ENCODE data around the gene PHF21B.

PHF21B gene

DNA sequence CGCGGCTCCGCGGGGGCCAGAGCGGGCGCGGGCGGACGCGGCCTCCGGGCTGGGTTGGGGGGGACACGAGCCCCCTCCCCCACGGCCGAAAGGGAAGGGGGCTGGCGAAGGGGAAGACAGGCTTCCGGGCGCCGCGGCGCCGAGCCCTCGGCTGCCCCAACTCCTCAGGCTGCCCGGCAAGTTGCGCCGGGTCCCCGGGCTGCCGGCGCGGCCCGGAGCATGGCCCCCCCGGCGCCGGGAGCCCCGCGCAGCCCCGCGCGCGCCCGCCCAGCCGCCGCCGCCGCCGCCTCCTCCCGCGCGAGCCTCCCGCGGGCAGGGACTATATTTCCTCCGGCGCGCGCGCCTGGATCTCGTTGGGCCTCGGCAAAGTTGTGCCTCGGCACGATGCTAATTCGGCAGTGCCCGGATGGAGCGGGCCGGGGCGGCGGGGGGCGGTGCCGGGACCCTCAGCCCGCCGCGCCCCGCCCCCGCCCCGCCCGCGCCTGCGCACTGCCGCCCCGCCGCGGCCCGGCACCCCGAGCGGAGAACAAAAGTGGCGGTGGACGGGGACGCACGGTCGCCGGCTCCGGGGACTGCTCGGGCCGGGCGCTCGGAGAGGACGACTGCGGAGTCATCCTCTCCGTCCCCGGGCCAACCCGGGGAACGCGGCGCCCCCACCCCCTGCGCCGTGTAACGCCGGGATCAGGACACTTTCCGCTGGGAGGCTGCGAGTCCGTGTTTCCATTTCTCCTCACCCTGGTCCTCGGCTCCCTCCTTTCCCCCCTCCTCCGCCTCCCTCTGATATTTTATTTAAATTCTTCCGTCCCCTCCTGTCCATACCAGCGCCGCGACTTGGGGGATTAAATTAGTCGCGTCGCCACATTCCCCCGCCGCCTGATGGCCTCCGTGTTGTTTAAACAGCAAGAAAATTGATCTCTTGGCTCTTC lies at the start of gene PHF21B:
Gene PHF21B (minus strand): TSS at position 400 of the 926 bp plus-strand sequence. CDS start 456 bp downstream, outside the sequence.
- DNase-seq: peak; percentile 90
- peak within 1 kb of the TSS; percentile 85 for H3K4me3 ChIP-seq (ENCODE audit: low read depth, low read length)

DNA sequence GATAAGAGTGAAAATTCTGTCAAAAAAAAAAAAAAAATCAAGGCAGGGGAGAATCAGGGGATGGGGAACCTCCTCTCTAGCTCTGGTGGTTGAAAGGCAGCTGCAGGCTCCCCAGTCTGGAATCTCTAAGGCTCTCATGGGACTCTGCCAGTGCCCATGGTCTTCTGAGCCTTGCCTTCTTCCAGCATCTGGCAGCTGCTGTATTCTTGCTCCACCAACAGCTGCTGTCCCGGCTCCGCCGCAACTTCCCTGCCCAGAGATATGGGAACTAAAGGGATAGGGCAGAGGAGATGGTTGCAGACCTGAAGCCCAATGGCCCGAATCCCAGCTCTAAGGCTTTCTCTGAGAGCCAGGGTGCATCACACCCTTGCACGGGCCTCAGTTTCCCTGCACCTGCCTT lies 49.5 kb upstream of the PHF21B start:
- Histone ChIP-seq H3K4me3 (ENCODE audit: low read depth, low read length) (no peak overlapping the region), H3K27ac (no peak overlapping the region), H3K27me3 (ENCODE audit: insufficient read depth, low read depth, severe bottlenecking) (no peaks in the 10 kb centered on the region), H3K9me3 (ENCODE audit: severe bottlenecking) (no peaks in the 10 kb centered on the region), H3K36me3 (no peaks in the 10 kb centered on the region)
- TF ChIP-seq, protein P1, sequence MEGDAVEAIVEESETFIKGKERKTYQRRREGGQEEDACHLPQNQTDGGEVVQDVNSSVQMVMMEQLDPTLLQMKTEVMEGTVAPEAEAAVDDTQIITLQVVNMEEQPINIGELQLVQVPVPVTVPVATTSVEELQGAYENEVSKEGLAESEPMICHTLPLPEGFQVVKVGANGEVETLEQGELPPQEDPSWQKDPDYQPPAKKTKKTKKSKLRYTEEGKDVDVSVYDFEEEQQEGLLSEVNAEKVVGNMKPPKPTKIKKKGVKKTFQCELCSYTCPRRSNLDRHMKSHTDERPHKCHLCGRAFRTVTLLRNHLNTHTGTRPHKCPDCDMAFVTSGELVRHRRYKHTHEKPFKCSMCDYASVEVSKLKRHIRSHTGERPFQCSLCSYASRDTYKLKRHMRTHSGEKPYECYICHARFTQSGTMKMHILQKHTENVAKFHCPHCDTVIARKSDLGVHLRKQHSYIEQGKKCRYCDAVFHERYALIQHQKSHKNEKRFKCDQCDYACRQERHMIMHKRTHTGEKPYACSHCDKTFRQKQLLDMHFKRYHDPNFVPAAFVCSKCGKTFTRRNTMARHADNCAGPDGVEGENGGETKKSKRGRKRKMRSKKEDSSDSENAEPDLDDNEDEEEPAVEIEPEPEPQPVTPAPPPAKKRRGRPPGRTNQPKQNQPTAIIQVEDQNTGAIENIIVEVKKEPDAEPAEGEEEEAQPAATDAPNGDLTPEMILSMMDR (IDR thresholded peaks at IDR 0.05; ENCODE audit: low read depth, low read length): no peak
- no peak for DNase-seq

More for the DNA sequence above, at the start of gene PHF21B:
- TF ChIP-seq, protein P1 (IDR thresholded peaks at IDR 0.05; ENCODE audit: low read depth, low read length): no peak
- H3K27me3 ChIP-seq (ENCODE audit: insufficient read depth, low read depth, severe bottlenecking): no peaks in the 10 kb centered on the region
- peak within 1 kb of the TSS; percentile 97 for H3K27ac ChIP-seq
- H3K9me3 ChIP-seq (ENCODE audit: severe bottlenecking): no peaks in the 10 kb centered on the region
- peaks cover 9% of the 10 kb centered on the region for H3K36me3 ChIP-seq

DNA sequence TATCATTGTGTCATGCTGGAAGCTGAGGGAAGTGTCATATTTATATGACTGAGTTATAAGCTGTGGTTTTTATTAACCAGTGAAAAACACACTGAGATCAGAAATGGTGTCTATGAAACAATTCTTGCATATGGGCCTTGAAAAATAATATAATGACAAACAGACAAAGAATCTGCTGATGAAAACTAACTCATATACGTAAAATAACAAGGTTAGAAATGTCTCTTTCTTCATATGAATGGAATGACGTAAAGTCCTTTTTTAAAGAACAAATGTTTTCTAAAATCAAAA lies 48.8 kb upstream of the PHF21B start:
- Histone ChIP-seq H3K9me3 (ENCODE audit: severe bottlenecking) (no peaks in the 10 kb centered on the region), H3K27me3 (ENCODE audit: insufficient read depth, low read depth, severe bottlenecking) (no peaks in the 10 kb centered on the region), H3K27ac (no peak overlapping the region)

DNA sequence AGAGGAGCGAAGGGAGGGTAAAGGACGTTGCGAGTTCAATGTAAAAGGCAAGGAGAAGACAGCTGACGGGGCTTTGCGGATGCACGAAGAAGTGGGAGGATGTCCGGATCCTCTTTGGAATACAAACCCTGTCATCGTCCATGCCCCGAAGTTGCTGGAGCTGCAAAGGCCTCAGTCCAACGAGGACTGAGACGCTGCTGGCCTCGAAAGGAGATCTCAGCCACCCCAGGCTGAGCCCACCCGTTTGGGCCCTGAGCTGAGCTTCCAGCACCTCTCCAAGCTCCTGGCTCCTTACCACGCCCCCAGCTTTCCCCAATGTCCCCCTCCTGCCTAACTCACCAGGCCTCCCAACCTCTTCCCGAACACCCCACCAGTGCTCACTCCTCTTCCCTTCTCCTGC lies 46.1 kb upstream of the PHF21B start:
- no peak overlapping the region for H3K4me3 ChIP-seq (ENCODE audit: low read depth, low read length)
- no peaks in the 10 kb centered on the region for H3K36me3 ChIP-seq
- no peaks in the 10 kb centered on the region for H3K9me3 ChIP-seq (ENCODE audit: severe bottlenecking)
- DNase-seq: no peak
- TF ChIP-seq, protein P1 (IDR thresholded peaks at IDR 0.05; ENCODE audit: low read depth, low read length): no peak
- H3K27me3 ChIP-seq (ENCODE audit: insufficient read depth, low read depth, severe bottlenecking): no peaks in the 10 kb centered on the region
- no peak overlapping the region for H3K27ac ChIP-seq

More for the DNA sequence above, 48.8 kb upstream of the PHF21B start:
- TF ChIP-seq, protein P1 (IDR thresholded peaks at IDR 0.05; ENCODE audit: low read depth, low read length): no peak
- DNase-seq: no peak
- no peaks in the 10 kb centered on the region for H3K36me3 ChIP-seq
- H3K4me3 ChIP-seq (ENCODE audit: low read depth, low read length): no peak overlapping the region

DNA sequence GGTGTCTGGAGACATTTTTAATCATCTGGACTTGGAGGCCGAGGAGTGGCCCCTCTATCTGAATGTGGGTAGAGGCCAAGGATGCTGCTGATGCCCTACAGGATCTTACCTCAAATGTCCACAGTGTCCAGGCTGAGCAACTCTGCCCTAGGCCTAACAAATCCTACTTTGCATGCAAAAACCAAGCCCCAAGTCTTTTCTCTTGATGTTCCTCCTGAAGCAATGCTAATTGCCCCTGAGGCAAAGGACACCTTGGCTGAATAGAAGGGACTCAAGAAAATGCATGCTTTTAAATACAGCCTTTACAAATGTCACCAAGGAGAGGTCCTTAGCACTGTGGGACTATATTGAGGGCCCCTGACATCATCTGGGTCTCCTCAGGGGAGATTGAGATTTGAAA lies 43.8 kb upstream of the PHF21B start:
- H3K36me3 ChIP-seq: no peaks in the 10 kb centered on the region
- H3K27ac ChIP-seq: no peak overlapping the region
- TF ChIP-seq, protein P1 (IDR thresholded peaks at IDR 0.05; ENCODE audit: low read depth, low read length): no peak
- H3K27me3 ChIP-seq (ENCODE audit: insufficient read depth, low read depth, severe bottlenecking): no peaks in the 10 kb centered on the region
- no peak for DNase-seq
- H3K9me3 ChIP-seq (ENCODE audit: severe bottlenecking): no peaks in the 10 kb centered on the region
- no peak overlapping the region for H3K4me3 ChIP-seq (ENCODE audit: low read depth, low read length)
